GM21737 (cell line): ENCODE measurements around the gene LARP1B.
"Not testable (repeated sequence)": the region's sequence is repeated elsewhere in the genome, so short reads cannot be mapped to it uniquely, and the experiment has no call there.

ENCODE experiments used
- ATAC-seq: cut with Tn5 transposase; IDR thresholded peaks from one replicate; pipeline ENCODE4 v1.9.1; 2021; ENCODE audit warnings: mild to moderate bottlenecking, moderate library complexity; ENCODE audit not compliant: unreplicated experiment

The LARP1B gene

GRCh38 chr4:128220286-128221235 lies 159.4 kb downstream of the LARP1B start:
- ATAC-seq: no peak

- no peak for ATAC-seq
Measured at GRCh38 chr4:128221586-128221985, 160.5 kb downstream of the LARP1B start.

GRCh38 chr4:128225148-128225547 lies 164.0 kb downstream of the LARP1B start:
- ATAC-seq: no peak

DNA sequence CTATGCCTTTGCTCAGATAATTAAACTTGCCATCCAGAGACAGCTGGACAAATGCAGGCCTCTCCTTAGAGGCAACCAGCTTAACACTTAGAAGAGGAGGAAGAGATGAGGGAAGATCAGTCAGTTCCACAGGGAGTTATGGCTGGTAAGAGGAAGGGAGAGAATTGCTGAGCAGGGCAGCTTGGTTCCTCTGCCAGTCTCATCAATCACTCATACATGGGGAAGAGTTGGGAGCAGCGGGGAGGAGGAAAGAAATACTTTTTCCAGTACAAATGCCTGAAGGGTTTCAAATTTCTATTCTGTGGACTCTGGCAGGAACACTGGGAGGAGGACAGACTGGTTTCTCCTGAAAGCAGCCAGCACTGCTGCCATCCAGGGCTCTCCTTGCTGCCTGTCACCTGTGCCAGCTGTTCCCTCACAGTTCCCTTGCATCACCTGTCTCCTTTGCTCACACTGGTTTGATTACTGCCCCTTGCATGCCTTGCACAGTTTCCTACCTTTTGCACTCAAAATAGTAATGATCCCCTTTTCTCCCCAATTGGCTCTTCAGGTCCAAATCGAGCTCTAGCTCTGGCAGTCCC lies 167.0 kb downstream of the LARP1B start:
- ATAC-seq: no peak

DNA sequence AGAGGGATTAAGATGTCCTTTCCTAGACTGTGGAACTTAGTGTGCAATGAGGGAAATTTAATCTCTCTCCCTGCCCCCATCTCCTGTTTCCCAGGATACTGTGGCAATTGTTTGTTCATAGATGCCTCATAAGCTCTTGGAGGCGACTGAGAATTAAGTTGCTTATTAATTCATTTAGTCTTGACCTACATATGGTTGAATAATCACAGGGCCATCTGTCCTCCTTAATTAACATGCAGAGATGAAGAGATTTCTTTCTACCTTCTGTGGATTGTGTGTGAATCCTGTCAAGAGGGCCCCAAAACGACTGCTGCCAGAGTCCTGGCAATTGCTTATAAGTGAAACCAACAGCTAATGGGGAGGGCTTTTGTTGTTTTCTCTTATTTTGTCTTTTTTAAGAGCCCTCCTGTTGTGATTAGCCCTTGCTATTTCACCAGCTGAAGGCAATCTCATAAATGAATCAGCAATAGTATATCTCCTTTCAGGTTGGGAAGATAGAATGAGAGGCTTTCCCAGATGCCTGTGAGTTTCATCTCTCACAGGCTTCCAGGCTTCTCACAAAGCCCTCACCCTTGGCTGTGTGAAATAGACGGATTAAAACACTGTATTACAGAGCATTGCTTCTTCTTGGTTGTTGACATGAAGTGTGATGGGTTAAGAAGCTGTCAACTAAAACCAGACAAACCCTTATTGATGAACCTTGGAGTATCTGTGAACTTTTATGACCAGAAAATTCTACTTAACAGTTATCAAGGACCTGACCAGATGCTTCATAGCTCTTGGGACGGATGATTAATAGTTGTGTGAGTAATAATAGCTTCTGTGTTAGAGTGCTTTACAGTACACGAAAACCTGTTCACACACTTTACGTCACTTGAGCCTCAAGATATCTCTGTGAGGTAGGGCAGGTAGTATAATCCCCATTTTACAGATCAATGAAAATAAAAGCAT lies 168.0 kb downstream of the LARP1B start:
- ATAC-seq: no peak

DNA sequence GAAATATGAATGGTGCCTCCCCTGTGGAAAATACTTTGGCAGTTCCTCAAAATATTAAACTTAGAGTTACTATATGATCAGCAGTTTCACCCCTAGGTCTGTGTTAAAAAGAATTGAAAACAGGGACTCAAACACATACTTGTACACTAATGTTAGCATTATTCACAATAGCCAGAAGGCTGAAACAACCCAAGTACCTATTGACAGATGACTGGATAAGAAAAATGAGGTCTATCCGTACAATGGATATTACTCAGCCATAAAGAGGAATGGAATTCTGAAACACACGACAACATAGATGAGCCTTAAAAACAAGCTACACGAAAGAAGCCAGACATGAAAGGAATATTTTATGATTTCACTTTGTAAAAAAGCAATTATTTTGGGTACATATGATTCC lies 171.6 kb downstream of the LARP1B start:
- ATAC-seq: no peak

DNA sequence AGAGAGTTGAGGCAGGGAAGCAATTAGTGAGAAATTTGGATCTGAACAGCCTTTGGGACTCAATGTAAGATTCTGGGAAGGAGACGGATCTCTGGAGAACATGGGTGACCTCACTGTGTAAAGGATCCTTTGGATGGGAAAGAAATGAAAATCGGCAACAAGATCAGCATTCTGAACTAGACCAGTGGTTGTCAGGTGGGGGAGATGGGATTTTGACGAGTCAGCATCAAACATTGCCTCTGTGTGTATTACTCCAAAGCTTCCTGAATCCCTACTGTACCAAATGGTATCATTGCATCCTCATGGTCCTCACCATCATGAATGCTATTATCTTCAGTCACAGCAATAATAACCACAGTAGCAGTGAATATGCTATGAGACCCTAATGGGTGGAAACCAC lies 173.7 kb downstream of the LARP1B start:
- ATAC-seq: no peak

GRCh38 chr4:128241019-128241418 lies 179.9 kb downstream of the LARP1B start:
- no peak for ATAC-seq

DNA sequence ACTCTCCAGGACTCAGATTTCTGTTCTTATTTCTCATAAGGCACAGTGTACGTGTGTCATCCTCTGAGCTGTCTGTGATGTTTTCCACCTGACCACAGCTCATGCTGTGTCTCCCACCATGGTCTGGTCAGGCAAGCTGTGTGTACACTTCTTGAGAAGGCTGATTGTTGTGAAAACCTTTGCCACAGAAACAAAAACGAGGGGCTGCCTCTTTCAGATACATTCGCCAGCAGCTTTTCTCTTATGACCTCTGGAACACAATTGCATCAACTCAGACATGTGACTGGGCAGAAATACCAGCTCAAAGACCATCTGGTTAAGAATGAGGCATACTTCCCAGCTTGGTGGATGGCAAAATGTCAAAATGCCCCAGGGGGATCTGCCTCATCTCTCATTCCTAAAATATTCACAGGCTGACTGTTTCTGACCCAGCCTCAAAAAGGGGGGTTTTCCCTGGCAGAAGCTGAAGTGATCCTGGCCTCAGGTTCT lies 180.4 kb downstream of the LARP1B start:
- no peak for ATAC-seq

DNA sequence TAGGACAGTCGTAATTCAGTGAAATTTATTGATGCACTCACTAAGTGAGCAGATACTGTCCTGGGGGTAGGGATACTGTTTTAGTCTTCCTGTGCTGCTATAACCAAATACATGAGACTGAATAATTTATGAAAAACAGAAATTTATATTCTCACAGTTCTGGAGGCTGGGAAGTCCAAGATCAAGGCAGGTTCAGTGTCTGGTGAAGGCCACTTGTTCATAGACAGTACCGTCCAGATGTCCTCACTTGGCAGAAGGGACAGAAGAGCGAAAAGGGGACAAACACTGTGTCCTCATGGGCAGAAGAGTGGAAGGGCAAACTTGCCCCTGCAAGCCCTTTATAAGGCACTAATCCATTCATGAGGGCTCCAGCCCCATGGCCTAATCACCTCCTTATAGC lies 180.9 kb downstream of the LARP1B start:
- no peak for ATAC-seq

GRCh38 chr4:128242601-128243000 lies 181.5 kb downstream of the LARP1B start:
- ATAC-seq: no peak

DNA sequence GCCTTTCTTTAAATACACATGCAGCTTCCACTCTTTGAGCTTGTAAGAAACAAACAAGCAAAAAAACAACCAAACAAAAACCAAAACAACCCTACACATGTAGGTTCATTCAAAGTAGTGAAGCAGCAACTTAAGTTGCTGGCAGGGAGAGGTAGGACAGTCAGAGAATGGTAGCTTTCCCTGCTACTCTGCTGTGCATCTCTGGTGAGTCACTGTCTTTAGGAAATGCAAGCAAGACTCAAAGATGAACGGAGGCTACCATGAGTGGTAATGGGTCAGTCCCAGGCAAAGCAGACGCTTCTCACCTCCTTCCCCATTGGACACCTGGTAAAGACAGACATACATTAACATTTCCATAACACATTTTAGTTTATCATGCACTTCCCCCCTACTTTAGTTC lies 183.3 kb downstream of the LARP1B start:
- no peak for ATAC-seq

DNA sequence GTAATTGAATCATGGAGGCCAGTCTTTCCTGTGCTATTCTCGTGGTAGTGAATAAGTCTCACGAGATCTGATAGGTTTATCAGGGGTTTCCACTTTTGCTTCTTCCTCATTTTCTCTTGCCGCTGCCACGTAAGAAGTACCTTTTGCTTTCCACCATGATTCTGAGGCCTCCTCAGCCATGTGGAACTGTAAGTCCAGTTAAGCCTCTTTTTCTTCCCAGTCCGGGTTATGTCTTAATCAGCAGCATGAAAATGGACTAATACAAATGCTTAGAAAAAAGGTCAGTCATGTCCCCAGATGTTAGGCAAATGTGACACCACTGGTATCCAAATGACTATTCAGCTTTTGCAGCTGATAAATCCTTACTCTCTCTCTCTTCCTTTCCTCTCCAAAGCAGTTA lies 184.3 kb downstream of the LARP1B start:
- ATAC-seq: not testable (repeated sequence)

- ATAC-seq: no peak
Measured at GRCh38 chr4:128247906-128248305, 186.8 kb downstream of the LARP1B start.

- no peak for ATAC-seq
Measured at GRCh38 chr4:128249787-128250668, 188.9 kb downstream of the LARP1B start.

DNA sequence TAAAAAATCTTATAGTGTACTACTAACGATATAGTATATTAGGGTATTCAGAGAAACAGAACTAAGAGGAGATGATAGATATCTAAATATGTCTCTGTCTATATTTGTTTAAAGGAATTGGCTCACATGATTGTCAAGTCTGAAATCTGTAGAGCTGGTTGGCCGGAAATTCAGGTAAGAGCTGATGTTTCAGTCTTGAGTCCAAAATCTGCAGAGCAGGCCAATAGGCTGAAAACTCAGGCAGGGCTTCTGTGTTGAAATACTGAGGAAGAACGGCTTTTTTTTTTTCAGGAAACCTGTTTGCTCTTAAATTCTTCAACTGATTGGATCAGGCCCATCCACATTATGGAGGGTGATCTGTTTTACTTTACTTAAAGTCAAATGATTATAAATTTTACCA lies 194.8 kb downstream of the LARP1B start:
- ATAC-seq: no peak

DNA sequence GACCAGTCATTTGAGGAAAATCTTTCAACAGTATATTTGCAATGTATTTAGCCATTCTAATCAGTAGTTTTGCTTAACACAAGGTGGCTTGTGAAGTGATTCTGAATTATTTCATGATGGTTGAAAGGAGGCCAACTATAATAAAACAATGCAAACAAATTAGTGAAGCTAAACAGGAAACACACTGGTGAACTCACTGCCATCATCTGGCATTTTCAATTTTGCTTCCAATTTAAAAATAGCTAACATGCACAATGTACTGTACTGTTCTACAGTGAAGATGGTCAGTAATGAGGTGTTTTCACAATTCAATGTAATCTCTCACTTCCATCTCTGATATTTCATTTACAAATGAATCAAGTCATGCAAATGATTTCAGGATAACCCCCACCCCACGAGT lies 195.4 kb downstream of the LARP1B start:
- ATAC-seq: no peak

DNA sequence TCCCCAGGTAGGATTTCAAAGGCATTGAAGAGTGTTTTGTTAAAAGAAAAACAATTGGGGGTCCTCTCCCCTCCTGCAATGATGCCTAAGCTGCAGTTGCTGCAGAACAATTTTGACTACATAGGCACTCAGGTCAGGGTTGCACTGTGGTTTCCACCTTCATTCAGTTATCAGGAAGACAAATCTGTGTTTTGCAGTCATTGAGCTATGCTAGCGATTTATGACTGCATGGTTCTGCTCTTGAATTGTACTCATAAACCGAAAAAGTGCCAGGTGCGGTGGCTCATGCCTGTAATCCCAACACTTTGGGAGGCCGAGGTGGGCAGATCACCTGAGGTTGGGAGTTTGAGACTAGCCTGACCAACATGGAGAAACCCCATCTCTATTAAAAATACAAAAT lies 197.1 kb downstream of the LARP1B start:
- ATAC-seq: not testable (repeated sequence)

- ATAC-seq: not testable (repeated sequence)
Measured at GRCh38 chr4:128259889-128260288, 198.8 kb downstream of the LARP1B start.
